Measurements from ENCODE around the gene TIMD4.
"Not testable (repeated sequence)": the region's sequence is repeated elsewhere in the genome, so short reads cannot be mapped to it uniquely, and the experiment has no call there.

TIMD4 gene

GRCh38 chr5:156971848-156972525 is 9.0 kb upstream of the TIMD4 start:
- TF ChIP-seq CTCF (IDR thresholded peaks at IDR 0.05; ENCODE audit: low read depth, low read length): no peak
- H3K4me3 ChIP-seq (ENCODE audit: low read depth, low read length): no peak overlapping the region

- TF ChIP-seq CTCF (IDR thresholded peaks at IDR 0.05; ENCODE audit: low read depth, low read length): no peak
- H3K4me3 ChIP-seq (ENCODE audit: low read depth, low read length): no peak overlapping the region
These were observed 8.4 kb upstream of the TIMD4 start for GRCh38 chr5:156971415-156971814.

GRCh38 chr5:156967386-156967785 is 4.4 kb upstream of the TIMD4 start:
- H3K4me3 ChIP-seq (ENCODE audit: low read depth, low read length): not testable (repeated sequence)

GRCh38 chr5:156956321-156956720 is 6.7 kb downstream of the TIMD4 start:
- TF ChIP-seq CTCF (IDR thresholded peaks at IDR 0.05; ENCODE audit: low read depth, low read length): no peak
- H3K4me3 ChIP-seq (ENCODE audit: low read depth, low read length): no peak overlapping the region

GRCh38 chr5:156951359-156951758 is 11.7 kb downstream of the TIMD4 start:
- H3K4me3 ChIP-seq (ENCODE audit: low read depth, low read length): no peak overlapping the region
- TF ChIP-seq CTCF (IDR thresholded peaks at IDR 0.05; ENCODE audit: low read depth, low read length): no peak

GRCh38 chr5:156950716-156951115 is 12.3 kb downstream of the TIMD4 start:
- TF ChIP-seq CTCF (IDR thresholded peaks at IDR 0.05; ENCODE audit: low read depth, low read length): no peak
- no peak overlapping the region for H3K4me3 ChIP-seq (ENCODE audit: low read depth, low read length)

- no peak overlapping the region for H3K4me3 ChIP-seq (ENCODE audit: low read depth, low read length)
- TF ChIP-seq CTCF (IDR thresholded peaks at IDR 0.05; ENCODE audit: low read depth, low read length): no peak
These were observed 13.6 kb downstream of the TIMD4 start for GRCh38 chr5:156949424-156949823.

GRCh38 chr5:156947925-156948324 is 15.1 kb downstream of the TIMD4 start:
- no peak for TF ChIP-seq CTCF (IDR thresholded peaks at IDR 0.05; ENCODE audit: low read depth, low read length)
- no peak overlapping the region for H3K4me3 ChIP-seq (ENCODE audit: low read depth, low read length)

All from WI38 (cell line).